ENCODE data around the gene EHD4.

Gene EHD4

GRCh38 chr15:41915255-41915994, 56.9 kb downstream of the EHD4 start:
- TF ChIP-seq, protein P1, sequence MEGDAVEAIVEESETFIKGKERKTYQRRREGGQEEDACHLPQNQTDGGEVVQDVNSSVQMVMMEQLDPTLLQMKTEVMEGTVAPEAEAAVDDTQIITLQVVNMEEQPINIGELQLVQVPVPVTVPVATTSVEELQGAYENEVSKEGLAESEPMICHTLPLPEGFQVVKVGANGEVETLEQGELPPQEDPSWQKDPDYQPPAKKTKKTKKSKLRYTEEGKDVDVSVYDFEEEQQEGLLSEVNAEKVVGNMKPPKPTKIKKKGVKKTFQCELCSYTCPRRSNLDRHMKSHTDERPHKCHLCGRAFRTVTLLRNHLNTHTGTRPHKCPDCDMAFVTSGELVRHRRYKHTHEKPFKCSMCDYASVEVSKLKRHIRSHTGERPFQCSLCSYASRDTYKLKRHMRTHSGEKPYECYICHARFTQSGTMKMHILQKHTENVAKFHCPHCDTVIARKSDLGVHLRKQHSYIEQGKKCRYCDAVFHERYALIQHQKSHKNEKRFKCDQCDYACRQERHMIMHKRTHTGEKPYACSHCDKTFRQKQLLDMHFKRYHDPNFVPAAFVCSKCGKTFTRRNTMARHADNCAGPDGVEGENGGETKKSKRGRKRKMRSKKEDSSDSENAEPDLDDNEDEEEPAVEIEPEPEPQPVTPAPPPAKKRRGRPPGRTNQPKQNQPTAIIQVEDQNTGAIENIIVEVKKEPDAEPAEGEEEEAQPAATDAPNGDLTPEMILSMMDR (IDR thresholded peaks at IDR 0.05; ENCODE audit: low read depth, low read length): no peak
- DNase-seq (ENCODE audit: extremely low read depth, low read depth): no peak

GRCh38 chr15:41914411-41914810, 57.9 kb downstream of the EHD4 start:
- no peak for DNase-seq (ENCODE audit: extremely low read depth, low read depth)

DNA sequence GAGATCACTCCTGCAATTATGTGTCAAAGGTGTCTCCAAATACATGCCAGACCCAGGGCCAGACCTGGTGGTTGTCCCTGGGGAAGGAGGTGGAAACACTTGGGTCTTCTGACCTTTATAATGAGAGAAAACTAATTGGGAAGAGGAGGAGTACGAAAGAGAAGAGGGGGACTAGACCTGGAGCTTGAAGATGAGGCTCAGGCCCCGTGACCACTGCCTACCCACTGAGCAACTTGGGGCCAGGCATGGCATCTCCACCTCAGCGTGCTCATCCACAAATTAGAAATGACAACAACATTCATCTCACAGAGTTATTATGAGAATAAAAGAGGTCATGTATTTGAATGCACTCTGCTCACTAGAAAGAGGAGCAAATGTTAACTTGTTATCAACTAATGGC, 59.1 kb downstream of the EHD4 start:
- no peak for DNase-seq (ENCODE audit: extremely low read depth, low read depth)
- TF ChIP-seq, protein P1 (IDR thresholded peaks at IDR 0.05; ENCODE audit: low read depth, low read length): no peak

More at GRCh38 chr15:41914411-41914810, 57.9 kb downstream of the EHD4 start:
- TF ChIP-seq, protein P1 (IDR thresholded peaks at IDR 0.05; ENCODE audit: low read depth, low read length): no peak

GRCh38 chr15:41911691-41912345, 60.5 kb downstream of the EHD4 start:
- TF ChIP-seq, protein P1 (IDR thresholded peaks at IDR 0.05; ENCODE audit: low read depth, low read length): no peak
- no peak for DNase-seq (ENCODE audit: extremely low read depth, low read depth)

- TF ChIP-seq, protein P1 (IDR thresholded peaks at IDR 0.05; ENCODE audit: low read depth, low read length): no peak
- DNase-seq (ENCODE audit: extremely low read depth, low read depth): no peak
Observed at GRCh38 chr15:41908736-41909461, 63.5 kb downstream of the EHD4 start.

GRCh38 chr15:41907141-41907540, 65.2 kb downstream of the EHD4 start:
- no peak for DNase-seq (ENCODE audit: extremely low read depth, low read depth)
- TF ChIP-seq, protein P1 (IDR thresholded peaks at IDR 0.05; ENCODE audit: low read depth, low read length): no peak

DNA sequence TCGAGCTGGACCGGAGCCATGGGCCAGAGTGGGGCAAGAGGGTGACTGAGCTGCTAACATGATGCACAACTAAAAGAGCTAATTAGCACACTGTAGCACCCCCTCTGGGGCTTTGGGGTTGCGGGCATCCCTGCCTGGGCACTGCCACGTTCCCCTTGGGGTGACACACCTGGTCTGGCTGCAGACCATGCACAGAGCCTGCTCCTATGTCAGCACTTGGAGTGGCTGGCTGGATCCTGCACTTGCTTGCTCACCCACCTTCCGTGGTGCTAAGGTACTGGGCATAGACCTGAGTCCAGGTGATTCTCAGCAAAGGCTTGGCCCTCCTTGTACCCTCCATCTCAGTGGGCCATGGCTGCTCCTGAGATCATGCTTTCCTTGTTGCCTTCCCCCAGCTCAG, 65.7 kb downstream of the EHD4 start:
- TF ChIP-seq, protein P1 (IDR thresholded peaks at IDR 0.05; ENCODE audit: low read depth, low read length): no peak
- no peak for DNase-seq (ENCODE audit: extremely low read depth, low read depth)

All from AG09319 (cell line).